H9 (cell line): ENCODE data around the gene PFN2. TPM values are rescaled to one million over a fixed set of nuclear protein-coding genes. Genes with fewer than 3 reads are reported as not detected.

Experiments
- DNase-seq: peaks from one replicate; pipeline ENCODE4 v3.0.0-alpha.2; 2017
- H2AFZ ChIP-seq: one replicate; pipeline ENCODE4 v1.6.1; 2013; ENCODE audit warnings: mild to moderate bottlenecking, low read length, control low read depth, moderate library complexity
- H2AK5ac ChIP-seq: 2 replicates; pipeline ENCODE4 v1.6.1; 2013; ENCODE audit warnings: low read length, control low read depth, mixed read lengths; ENCODE audit not compliant: insufficient read length
- H2BK120ac ChIP-seq: one replicate; pipeline ENCODE4 v1.6.1; 2013; ENCODE audit warnings: low read depth, mild to moderate bottlenecking, low read length, control low read depth, inconsistent platforms; ENCODE audit not compliant: poor library complexity, severe bottlenecking
- H2BK12ac ChIP-seq: 2 replicates; pipeline ENCODE4 v1.6.1; 2013; ENCODE audit warnings: low read length, control low read depth, mixed read lengths, low read depth; ENCODE audit not compliant: insufficient read length
- H2BK15ac ChIP-seq: 2 replicates; pipeline ENCODE4 v1.6.1; 2013; ENCODE audit warnings: low read depth, low read length, control low read depth
- H2BK20ac ChIP-seq: one replicate; pipeline ENCODE4 v1.6.1; 2013; ENCODE audit warnings: low read depth, mild to moderate bottlenecking, low read length, control low read depth, inconsistent platforms; ENCODE audit not compliant: poor library complexity, severe bottlenecking
- H2BK5ac ChIP-seq: 2 replicates; pipeline ENCODE4 v1.6.1; 2013; ENCODE audit warnings: low read length, control low read depth, mixed read lengths; ENCODE audit not compliant: insufficient read length
- H3K14ac ChIP-seq: 2 replicates; pipeline ENCODE4 v1.6.1; 2013; ENCODE audit warnings: low read length, control low read depth; ENCODE audit not compliant: insufficient read depth
- H3K18ac ChIP-seq: 2 replicates; pipeline ENCODE4 v1.6.1; 2013; ENCODE audit warnings: low read depth, mild to moderate bottlenecking, mixed read lengths, low read length, control low read depth; ENCODE audit not compliant: insufficient read length
- H3K23ac ChIP-seq: 2 replicates; pipeline ENCODE4 v1.6.1; 2013; ENCODE audit warnings: low read length, control low read depth, mixed read lengths, low read depth; ENCODE audit not compliant: insufficient read length
- H3K23me2 ChIP-seq: 2 replicates; pipeline ENCODE4 v1.6.1; 2013; ENCODE audit warnings: low read depth, mild to moderate bottlenecking, mixed read lengths, low read length, control low read depth; ENCODE audit not compliant: insufficient read length, poor library complexity, severe bottlenecking
- H3K27ac ChIP-seq: 2 replicates; pipeline ENCODE4 v1.5.1; 2013; ENCODE audit warnings: low read length, control low read depth, mixed read lengths, low read depth; ENCODE audit not compliant: insufficient read length
- H3K27me3 ChIP-seq: 2 replicates; pipeline ENCODE4 v1.6.1; 2013; ENCODE audit warnings: low read length, control low read depth, inconsistent platforms; ENCODE audit not compliant: insufficient read depth
- H3K4ac ChIP-seq: 2 replicates; pipeline ENCODE4 v1.6.1; 2013; ENCODE audit warnings: low read depth, mild to moderate bottlenecking, control low read depth, inconsistent platforms, low read length, moderate library complexity
- H3K4me1 ChIP-seq: 2 replicates; pipeline ENCODE4 v1.6.1; 2013; ENCODE audit warnings: low read length, control low read depth, inconsistent platforms; ENCODE audit not compliant: insufficient read depth
- H3K4me2 ChIP-seq: 2 replicates; pipeline ENCODE4 v1.6.1; 2013; ENCODE audit warnings: low read length, control low read depth, mixed read lengths; ENCODE audit not compliant: insufficient read length, insufficient read depth
- H3K56ac ChIP-seq: 2 replicates; pipeline ENCODE4 v1.6.1; 2013; ENCODE audit warnings: low read depth, mild to moderate bottlenecking, mixed read lengths, low read length, control low read depth; ENCODE audit not compliant: insufficient read length
- H3K79me1 ChIP-seq: 2 replicates; pipeline ENCODE4 v1.6.1; 2013; ENCODE audit warnings: low read depth, mild to moderate bottlenecking, moderate library complexity, low read length, control low read depth, inconsistent platforms; ENCODE audit not compliant: insufficient read depth, poor library complexity, severe bottlenecking
- H3K79me2 ChIP-seq: 2 replicates; pipeline ENCODE4 v1.6.1; 2013; ENCODE audit warnings: low read length, control low read depth, inconsistent platforms; ENCODE audit not compliant: insufficient read depth
- H3K9ac ChIP-seq: 2 replicates; pipeline ENCODE4 v1.6.1; 2013; ENCODE audit warnings: low read length, control low read depth, mixed read lengths; ENCODE audit not compliant: insufficient read length; ENCODE audit errors: extremely low read depth
- H3K9me3 ChIP-seq: one replicate; pipeline ENCODE4 v1.6.1; 2013; ENCODE audit warnings: low read depth, low read length, inconsistent platforms; ENCODE audit not compliant: control insufficient read depth
- H3T11ph ChIP-seq: one replicate; pipeline ENCODE4 v1.6.1; 2013; ENCODE audit warnings: mild to moderate bottlenecking, low read length, control low read depth, inconsistent platforms
- H4K20me1 ChIP-seq: one replicate; pipeline ENCODE4 v1.6.1; 2013; ENCODE audit not compliant: control insufficient read depth, insufficient read length, insufficient read depth
- H4K5ac ChIP-seq: 2 replicates; pipeline ENCODE4 v1.6.1; 2013; ENCODE audit warnings: low read depth, mild to moderate bottlenecking, mixed read lengths, low read length, control low read depth; ENCODE audit not compliant: insufficient read length
- H4K8ac ChIP-seq: replicated peaks from 2 replicates; pipeline ENCODE4 v1.6.1; 2013; ENCODE audit warnings: low read length, control low read depth, mixed read lengths, low read depth; ENCODE audit not compliant: insufficient read length
- H4K91ac ChIP-seq: 2 replicates; pipeline ENCODE4 v1.6.1; 2013; ENCODE audit warnings: low read depth, mild to moderate bottlenecking, moderate library complexity, mixed read lengths, low read length, control low read depth; ENCODE audit not compliant: insufficient read length
- H3K27ac Mint-ChIP-seq, 3 experiments: 2 replicates in 2 of 3; 3 replicates in 1 of 3; pipeline ENCODE4 v1.8.0; 2020 to 2021; ENCODE audit warnings: mixed read lengths in 3 of 3, mild to moderate bottlenecking in 1 of 3, moderate library complexity in 1 of 3
- H3K27me3 Mint-ChIP-seq: 2 replicates; pipeline ENCODE4 v1.8.0; 2021; ENCODE audit warnings: low read depth, mild to moderate bottlenecking, moderate library complexity, mixed read lengths
- H3K36me3 Mint-ChIP-seq, 3 experiments: 2 replicates in 2 of 3; 3 replicates in 1 of 3; pipeline ENCODE4 v1.8.0; 2020 to 2021; ENCODE audit warnings: low read depth in 3 of 3, mixed read lengths in 3 of 3; ENCODE audit not compliant: insufficient read depth in 1 of 3
- H3K4me1 Mint-ChIP-seq, 2 experiments: 2 replicates each; pipeline ENCODE4 v1.8.0; 2020; ENCODE audit warnings: mixed read lengths in 2 of 2
- H3K4me3 Mint-ChIP-seq, 2 experiments: 2 replicates in 1 of 2; 3 replicates in 1 of 2; pipeline ENCODE4 v1.8.0; 2020 to 2021; ENCODE audit warnings: mild to moderate bottlenecking in 2 of 2, mixed read lengths in 2 of 2, moderate library complexity in 1 of 2
- H3K9me3 Mint-ChIP-seq, 2 experiments: 2 replicates in 1 of 2; 3 replicates in 1 of 2; pipeline ENCODE4 v1.8.0; 2020; ENCODE audit warnings: mild to moderate bottlenecking in 2 of 2, mixed read lengths in 2 of 2, moderate library complexity in 1 of 2
- WGBS: extraction: QIAGEN DNeasy Blood & Tissue Kit; methylation state at CpG from one replicate; pipeline ENCODE4 v1.1.7; 2013; ENCODE audit warnings: missing lambda C conversion rate, low lambda C conversion rate, mixed read lengths; ENCODE audit not compliant: insufficient read length; ENCODE audit errors: extremely low coverage; 5-methylcytosine and 5-hydroxymethylcytosine counted together
- total RNA-seq: library from RNA; stranded (reverse); gene quantifications from 2 replicates; pipeline ENCODE4 v1.2.1, GENCODE V29; 2021
- TF ChIP-seq, protein P1 (sequence below): fragments of 200-600 bp; sonication (generic); conservative IDR thresholded peaks from 3 replicates; pipeline ENCODE4 v1.8.0; 2021; ENCODE audit warnings: antibody characterized with exemption, mild to moderate bottlenecking

PFN2 gene
- total RNA-seq, 1 experiment from 2014 or later = 174 TPM

DNA sequence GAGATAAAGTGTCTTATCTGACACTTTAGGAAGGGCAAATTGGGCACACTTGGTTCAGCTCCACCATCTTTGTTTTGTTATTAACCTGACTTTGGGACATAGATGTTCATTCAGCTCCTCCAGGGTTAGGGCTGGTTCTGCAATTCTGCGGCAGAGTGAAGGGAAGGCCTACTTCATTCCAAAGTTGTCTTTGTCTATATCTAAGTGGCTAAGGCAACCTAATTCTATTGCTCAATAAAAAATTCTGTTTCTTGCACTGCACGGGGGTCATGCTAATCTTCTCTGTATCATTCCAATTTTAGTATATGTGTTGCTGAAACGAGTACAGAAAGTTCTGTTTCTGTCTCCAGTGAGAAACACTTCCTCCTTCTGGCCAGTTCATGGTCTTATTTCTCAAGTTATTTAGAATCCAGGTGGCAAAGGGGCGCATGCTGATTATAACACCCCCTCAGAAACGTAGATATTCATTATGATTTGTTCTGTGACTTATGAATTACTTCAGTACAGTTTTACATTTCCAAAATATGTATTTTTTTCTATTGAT, 53.5 kb downstream of the PFN2 start:
- no peak overlapping the region for H3K27ac ChIP-seq
- H3K27ac Mint-ChIP-seq = no peak overlapping the region
- no peak overlapping the region for H2BK15ac ChIP-seq
- no peak overlapping the region for H2BK12ac ChIP-seq
- no peak overlapping the region for H3K18ac ChIP-seq
- H3K14ac ChIP-seq = no peak overlapping the region
- no peak overlapping the region for H2BK120ac ChIP-seq
- H4K91ac ChIP-seq = no peak overlapping the region
- H3K9me3 Mint-ChIP-seq = no peaks in the 10 kb centered on the region
- H3K27me3 Mint-ChIP-seq = no peaks in the 10 kb centered on the region
- H3T11ph ChIP-seq = no peak overlapping the region
- no peaks in the 10 kb centered on the region for H3K9me3 ChIP-seq
- H3K23ac ChIP-seq = no peak overlapping the region
- no peak overlapping the region for H3K9ac ChIP-seq
- H3K4me1 ChIP-seq = no peaks in the 10 kb centered on the region
- no CpG with 5 or more reads among the region's 5 CpGs for WGBS
- H3K4ac ChIP-seq = no peak overlapping the region
- H3K23me2 ChIP-seq = no peaks in the 10 kb centered on the region
- DNase-seq = no peak
- H2AFZ ChIP-seq = no peak overlapping the region
- TF ChIP-seq, protein P1, sequence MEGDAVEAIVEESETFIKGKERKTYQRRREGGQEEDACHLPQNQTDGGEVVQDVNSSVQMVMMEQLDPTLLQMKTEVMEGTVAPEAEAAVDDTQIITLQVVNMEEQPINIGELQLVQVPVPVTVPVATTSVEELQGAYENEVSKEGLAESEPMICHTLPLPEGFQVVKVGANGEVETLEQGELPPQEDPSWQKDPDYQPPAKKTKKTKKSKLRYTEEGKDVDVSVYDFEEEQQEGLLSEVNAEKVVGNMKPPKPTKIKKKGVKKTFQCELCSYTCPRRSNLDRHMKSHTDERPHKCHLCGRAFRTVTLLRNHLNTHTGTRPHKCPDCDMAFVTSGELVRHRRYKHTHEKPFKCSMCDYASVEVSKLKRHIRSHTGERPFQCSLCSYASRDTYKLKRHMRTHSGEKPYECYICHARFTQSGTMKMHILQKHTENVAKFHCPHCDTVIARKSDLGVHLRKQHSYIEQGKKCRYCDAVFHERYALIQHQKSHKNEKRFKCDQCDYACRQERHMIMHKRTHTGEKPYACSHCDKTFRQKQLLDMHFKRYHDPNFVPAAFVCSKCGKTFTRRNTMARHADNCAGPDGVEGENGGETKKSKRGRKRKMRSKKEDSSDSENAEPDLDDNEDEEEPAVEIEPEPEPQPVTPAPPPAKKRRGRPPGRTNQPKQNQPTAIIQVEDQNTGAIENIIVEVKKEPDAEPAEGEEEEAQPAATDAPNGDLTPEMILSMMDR = no peak
- no peaks in the 10 kb centered on the region for H3K79me2 ChIP-seq
- H3K4me2 ChIP-seq = no peak overlapping the region
- H2BK20ac ChIP-seq = no peak overlapping the region
- no peak overlapping the region for H2AK5ac ChIP-seq
- H4K5ac ChIP-seq = no peak overlapping the region
- H3K36me3 Mint-ChIP-seq = peaks cover 7 to 16% (median 11%) of the 10 kb centered on the region in 3 experiments; a peak in 5 of 7 replicates
- no peaks in the 10 kb centered on the region for H4K20me1 ChIP-seq
- no peaks in the 10 kb centered on the region for H3K4me1 Mint-ChIP-seq
- no peak overlapping the region for H3K56ac ChIP-seq
- H3K79me1 ChIP-seq = no peaks in the 10 kb centered on the region
- no peak overlapping the region for H2BK5ac ChIP-seq
- no peak overlapping the region for H4K8ac ChIP-seq
- H3K4me3 Mint-ChIP-seq = no peak overlapping the region
- no peaks in the 10 kb centered on the region for H3K27me3 ChIP-seq

Other genes starting within 250 kb of the PFN2 start
- gene COMMD2, start 218.4 kb downstream of the PFN2 start, total RNA-seq = 59.3 and 64.9 TPM in 2 replicates
- not detected in 2 replicates for gene ANKUB1, start 178.3 kb downstream of the PFN2 start, total RNA-seq
- 23.4 and 23.7 TPM in 2 replicates for gene RNF13, start 157.7 kb downstream of the PFN2 start, total RNA-seq